HG03280 (cell line): ENCODE measurements around the gene REP15.
"Not testable (repeated sequence)": the region's sequence is repeated elsewhere in the genome, so short reads cannot be mapped to it uniquely, and the experiment has no call there.

ENCODE experiments used
- ATAC-seq: cut with Tn5 transposase; IDR thresholded peaks from one replicate; pipeline ENCODE4 v1.9.1; 2021; ENCODE audit warnings: mild to moderate bottlenecking, moderate library complexity; ENCODE audit not compliant: unreplicated experiment

REP15 gene, protein sequence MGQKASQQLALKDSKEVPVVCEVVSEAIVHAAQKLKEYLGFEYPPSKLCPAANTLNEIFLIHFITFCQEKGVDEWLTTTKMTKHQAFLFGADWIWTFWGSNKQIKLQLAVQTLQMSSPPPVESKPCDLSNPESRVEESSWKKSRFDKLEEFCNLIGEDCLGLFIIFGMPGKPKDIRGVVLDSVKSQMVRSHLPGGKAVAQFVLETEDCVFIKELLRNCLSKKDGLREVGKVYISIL

DNA sequence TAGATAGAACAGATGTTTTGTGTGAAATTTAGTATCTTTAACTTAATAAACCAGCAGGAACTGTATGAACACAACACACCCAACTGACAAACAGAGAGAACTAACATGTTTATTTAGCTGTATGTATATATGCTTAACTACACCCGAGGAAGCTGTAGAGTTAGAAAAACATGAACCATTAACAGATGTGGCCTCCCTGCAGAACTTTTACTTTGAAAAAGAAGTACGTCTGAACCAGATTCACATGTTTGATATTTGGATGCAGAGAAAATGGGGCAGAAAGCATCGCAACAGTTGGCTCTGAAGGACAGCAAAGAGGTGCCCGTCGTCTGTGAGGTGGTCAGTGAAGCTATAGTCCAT lies at the start of gene REP15:
Gene REP15, plus strand, starts transcription at position 155 of the 360 bp plus-strand sequence. Its CDS starts 116 bp downstream, at position 271.
- no peak for ATAC-seq

DNA sequence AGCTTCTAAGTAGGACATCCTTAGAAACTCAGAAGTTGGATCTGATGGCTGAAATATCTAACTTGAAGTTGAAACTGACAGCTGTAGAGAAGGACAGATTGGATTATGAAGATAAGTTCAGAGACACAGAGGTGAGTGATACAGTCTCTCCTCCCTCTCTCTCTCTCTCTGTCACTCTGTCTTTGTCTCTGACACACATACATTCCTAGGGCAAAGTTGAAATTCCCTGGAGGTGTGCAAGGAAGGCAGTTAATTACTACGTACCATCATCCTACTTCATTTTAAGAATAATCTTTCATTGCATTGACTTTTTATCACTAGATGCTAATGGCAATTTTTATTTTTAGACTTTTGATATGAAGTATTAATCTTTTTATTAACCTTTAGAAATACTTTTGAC lies 46.2 kb upstream of the REP15 start:
- ATAC-seq, result no peak

DNA sequence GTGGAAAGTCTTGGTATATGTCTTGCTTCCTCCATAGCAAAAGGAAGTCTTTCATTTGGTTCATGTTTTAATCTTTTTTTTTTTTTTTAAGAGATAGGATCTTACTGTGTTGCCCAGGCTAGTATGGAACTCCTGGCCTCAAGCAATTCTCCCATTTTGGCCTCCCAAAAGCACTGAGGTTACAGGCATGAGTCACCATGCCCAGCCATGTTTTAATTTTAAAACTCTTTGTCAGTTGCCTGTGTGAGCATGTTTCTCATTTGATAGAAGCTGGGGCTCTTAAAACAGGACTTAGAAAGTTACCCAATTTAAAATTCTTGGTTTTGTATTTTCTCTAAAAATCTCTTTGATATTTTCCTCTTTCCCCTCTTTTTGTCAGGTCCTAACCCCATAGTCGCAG lies 45.0 kb upstream of the REP15 start:
- ATAC-seq, result no peak

DNA sequence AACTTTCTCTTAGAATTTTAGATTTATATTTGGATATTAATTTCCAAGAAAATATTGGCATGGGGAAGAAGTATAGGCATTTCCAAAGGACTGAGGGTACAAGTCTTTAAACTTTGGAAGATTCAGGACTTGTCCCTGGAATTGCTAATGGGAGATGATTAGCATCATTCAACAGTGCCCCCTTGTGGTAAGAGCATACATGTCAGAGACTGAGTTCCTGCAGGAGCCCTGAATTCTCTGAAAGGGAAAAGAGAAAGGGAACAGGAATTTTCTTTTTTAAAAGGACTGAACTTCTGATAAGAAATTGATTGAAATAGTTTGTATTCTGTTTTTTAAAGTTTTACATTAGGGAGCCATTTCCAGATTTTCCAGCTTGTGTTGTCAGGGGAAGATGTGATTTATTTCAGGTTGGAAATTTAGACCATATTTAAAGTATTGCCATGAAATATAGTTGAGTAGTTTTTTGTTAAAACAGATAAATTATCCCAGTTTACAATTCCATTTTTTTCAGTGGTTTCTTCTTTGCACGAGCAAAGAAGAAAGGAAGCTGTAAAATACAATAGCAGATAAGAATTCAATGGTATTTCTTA lies 44.0 kb upstream of the REP15 start:
- ATAC-seq, result no peak

DNA sequence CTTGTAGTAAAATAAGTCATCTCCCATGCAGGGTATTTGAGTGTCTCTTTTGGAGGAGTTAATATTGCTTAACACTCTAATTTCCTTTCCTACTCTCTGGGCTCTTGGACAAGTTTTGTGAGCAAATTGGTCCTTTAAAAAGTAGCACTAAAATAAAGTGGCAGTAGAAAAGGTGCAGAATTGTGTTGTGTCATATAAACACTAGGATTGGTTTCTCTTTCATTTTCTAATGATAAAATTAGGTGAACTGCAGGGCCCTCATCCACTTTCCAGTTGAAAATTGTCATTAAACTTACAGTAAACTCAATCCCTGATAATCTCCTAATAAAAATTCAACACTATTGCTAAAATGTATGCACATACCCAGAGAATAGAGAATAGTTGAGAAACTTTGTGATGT lies 42.6 kb upstream of the REP15 start:
- ATAC-seq, result no peak

DNA sequence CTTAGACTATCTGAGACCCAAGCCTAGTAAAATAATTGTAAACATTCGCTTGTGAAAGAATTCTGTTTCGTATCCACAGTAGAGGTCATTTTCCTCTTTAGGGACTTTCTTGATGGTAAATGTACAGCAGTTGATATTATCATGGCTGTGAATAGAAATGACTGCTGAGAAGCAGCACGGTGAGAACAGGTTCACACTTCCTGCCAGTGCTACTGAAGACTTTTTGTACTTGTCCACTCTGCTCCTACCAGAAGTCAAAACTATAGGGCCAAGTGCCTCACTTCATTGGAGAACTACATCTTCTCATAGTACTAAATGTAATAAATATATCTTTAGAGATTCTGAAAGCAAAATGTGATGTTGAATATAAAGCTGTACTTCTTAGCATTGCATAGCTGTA lies 40.8 kb upstream of the REP15 start:
- ATAC-seq, result not testable (repeated sequence)

DNA sequence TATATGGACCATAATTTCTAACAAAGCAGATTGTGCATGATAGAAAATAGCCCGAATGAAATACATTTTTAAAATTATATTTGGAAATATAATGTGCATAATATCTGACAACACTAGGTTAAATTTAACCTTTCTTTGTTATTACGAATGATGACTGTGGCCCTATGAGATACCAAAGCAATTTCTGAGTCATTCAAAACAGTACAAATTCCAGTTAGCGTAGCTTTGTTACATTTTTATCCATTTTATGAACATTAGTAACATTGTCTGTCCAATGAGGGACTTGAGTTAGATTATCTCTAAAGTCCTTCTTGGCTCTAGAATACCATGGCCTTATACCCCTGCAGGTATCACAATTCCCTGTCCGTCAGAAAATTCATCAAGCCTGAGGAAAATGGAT lies 39.0 kb upstream of the REP15 start:
- no peak for ATAC-seq

DNA sequence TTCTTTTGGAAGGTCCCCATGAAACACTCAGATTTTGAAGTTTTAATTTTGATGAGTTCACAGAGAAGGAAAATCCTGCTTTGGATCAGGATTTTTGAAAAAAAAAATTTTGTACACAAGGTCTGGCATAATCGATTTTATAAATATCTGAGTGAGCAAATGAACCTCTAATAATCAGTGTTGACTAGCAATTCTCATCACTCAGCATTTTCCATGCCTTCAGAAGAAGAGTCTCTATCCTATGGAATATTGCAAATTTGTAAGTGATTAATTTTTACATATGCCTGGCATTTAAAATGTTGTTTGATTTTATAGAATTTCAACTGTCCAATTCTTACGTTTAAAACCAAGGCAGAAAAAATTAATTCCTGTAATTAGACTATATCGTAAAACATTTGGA lies 30.5 kb upstream of the REP15 start:
- no peak for ATAC-seq

DNA sequence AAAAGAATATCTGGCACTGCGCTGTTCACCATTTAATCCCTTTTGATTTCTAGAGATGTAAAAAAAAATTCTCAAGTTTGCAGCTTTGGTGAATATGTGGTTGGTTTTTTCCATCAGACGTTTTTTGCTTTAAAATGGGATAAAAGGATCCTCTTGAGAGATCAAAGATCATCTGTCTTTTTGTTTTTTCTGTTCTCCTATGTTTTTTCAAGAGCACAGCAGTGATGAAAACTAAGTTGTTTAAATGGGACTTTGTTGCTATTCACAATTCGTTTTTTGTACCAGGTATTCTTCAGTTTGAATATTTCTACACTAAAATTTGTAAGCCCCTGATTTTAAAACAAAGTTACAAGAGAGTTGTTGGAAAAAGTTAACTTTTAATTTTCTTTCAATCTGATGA lies 29.7 kb upstream of the REP15 start:
- no peak for ATAC-seq

DNA sequence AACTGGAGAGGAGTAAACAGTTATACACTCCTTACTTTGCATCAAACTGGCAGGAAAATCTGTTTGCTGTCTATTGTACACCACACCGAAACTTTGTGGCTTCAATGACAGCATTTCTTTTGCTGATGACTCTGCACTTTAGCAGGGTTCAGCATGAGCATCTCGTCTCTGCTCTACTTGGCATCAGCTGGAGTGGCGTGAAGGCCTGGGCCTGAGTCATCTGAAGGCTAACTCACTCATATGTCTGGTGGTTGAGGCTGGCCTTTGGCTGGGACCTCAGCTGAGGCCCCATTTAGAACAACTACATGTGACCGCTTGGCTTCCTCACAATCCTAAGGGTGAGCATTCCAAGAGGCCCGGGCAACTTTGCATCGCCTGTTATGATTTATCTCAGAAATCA lies 28.7 kb upstream of the REP15 start:
- ATAC-seq, result no peak

DNA sequence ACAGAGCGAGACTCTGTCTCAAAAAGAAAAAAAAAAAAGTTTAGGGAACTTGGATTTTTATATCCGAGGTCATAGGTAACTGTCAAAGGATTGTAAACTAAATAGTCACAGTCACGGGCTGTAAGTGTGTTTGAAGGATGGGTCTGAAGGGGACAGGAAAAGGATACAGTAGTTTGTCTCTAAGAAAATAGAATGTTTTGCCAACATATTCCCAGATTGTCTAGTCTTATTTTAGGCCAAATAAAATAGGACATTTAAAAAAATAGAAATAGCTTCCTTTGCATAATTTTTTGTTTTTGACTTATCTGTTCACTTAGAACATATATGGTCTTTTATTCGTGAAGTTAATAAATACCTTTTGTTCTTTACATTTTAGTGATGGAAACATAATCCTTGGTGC lies 24.2 kb upstream of the REP15 start:
- ATAC-seq, result no peak

DNA sequence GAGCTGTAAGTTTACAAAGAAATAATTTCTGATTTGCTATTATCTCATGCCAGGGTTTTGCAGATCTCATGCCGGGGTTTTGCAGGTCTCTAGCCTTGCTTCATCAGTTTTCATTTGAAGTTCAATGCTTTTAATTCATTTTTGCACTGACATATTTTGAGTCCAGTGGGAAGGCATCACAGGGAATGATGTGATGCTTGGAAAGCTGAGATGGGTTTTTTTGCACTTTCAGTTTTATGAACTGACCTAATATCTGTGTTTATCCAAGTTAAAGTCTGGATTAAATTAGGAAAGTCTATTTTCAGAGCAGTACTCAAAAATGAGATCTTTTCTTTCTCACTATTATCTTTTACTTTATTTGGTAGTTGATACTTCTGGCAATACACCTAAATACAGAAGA lies 23.6 kb upstream of the REP15 start:
- ATAC-seq, result no peak

DNA sequence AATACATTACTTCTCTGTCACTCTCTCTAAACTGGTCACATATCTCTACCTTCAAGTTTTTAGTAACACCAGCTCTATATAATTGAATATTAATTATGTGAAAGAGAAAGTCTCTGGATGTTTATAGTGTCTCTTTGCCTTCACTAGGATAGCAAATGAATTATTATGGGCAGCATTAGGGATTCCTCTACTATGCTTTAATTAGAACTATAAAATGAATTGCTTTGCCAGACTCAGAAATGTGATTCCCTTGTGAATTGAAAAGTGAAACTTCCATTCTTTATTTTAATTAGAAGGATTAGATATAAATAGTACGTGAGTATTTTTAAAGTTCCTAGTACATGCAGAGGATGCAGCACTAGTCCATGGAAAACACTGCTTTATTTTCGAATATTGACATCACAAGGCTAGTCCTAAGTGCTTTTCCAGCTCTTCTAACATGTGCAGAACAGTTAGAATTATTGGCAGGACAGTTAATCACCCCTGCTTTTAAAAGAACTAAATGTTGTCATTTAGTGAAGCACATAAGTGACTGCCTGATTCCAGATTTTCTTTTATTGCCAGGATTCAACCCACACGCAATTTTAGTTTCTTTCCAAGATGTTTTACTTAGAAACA lies 23.0 kb upstream of the REP15 start:
- no peak for ATAC-seq

DNA sequence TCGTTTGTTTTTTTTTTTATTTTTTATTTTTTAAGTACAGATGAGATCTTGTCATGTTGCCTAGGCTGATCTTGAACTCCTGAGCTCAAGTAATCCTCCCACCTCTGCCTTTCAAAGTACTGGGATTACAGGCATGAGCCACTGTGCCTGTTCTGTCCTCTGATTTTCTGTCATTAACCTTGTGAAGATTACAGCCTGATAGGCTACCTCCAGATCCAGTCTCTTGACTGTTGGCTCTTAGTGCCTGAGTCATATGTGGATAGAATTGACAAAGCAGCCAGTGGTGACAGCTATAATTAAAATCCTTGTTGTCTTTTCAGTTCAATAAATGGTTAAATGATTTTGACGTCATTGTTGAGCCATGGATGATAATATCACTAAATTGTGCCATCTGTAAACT lies 21.3 kb upstream of the REP15 start:
- no peak for ATAC-seq

DNA sequence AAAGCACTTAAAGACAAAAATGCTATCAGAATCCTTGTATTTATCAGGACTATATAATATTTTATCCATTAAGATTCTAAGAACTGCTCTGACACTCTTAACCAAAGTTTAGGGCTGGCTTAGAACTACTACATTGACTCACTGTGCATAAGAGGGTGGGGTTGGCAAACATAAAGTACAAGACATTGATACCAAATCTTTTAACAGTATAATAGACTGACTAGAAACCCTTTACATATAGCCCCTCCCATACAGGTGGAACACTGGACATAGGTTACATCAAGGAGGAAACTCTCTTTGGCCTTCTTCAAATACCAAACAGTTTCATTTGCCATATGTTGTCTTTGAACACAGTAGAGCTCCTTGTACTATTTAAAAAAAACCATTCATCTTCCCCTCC lies 15.6 kb upstream of the REP15 start:
- no peak for ATAC-seq

DNA sequence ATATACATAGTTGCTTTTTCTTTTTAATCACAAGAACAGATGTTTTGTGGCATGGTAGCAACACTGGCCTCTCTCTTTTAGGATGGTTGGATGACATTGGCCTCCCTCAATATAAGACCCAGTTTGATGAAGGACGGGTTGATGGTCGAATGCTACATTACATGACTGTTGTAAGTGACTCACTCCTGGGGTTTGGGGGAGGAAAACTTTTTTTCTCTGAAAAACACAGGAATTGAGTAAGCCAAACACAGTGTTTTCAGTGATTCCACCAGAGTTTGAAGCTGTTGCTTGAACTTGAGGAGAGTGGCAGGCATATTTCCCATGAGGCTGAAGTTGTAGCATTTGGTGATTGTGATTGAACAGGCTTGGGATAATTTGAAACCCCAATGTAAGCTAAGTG lies 13.7 kb upstream of the REP15 start:
- ATAC-seq, result no peak

DNA sequence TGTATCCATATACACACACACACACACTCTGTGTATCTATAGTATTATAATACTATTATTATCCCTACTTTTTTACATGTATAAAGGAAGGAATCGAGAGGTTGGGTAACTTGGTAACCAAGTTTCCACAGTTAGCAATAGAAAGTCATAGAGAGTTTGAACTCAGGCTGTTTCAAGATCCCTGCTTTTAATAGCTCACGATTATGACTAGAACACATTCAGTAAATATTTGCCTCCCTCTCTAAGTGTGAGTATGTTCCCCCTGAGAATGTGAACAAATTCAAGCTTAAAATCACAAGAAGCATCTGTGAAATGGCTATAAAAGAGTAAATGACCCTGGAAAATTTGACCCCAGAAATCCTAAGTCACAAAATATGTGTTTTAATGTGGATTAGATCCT lies 11.0 kb upstream of the REP15 start:
- no peak for ATAC-seq

DNA sequence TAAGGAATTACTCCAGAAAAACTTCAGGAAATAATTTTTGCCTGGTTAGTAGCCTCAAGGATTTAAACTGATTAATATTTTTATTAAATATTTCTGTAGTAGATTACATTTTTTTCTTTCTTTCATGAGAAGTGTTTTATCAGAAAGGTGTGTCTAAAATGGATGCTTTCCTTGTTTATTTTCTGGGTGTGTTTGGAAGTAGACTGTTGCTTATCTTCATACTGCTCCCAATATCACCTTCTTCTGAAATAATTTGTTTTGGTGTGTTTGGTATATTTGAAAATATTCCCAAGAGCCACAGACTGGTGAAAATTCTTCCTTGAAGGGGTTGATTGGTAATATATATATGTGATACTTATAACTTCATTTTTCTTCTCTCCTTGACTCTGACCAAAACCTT lies 10.1 kb upstream of the REP15 start:
- no peak for ATAC-seq

DNA sequence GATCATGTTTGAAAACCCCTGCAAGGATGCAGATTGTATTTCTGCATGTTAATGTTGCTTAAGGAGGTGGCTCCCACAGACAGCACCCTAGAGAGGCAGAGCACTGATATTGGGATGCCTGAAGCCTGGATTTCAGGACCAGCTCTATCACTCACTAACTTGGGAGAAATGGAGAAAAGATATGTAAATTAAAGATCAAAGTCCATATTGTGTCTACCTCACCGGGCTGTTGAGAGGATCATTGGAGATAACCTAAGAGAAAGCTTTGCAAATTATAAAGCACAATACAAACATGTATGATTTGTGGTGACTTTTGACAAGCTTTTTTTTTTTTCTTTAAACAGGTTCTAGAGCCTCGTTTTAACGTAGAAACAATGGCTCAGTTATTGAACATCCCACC lies 7.6 kb upstream of the REP15 start:
- ATAC-seq, result no peak

DNA sequence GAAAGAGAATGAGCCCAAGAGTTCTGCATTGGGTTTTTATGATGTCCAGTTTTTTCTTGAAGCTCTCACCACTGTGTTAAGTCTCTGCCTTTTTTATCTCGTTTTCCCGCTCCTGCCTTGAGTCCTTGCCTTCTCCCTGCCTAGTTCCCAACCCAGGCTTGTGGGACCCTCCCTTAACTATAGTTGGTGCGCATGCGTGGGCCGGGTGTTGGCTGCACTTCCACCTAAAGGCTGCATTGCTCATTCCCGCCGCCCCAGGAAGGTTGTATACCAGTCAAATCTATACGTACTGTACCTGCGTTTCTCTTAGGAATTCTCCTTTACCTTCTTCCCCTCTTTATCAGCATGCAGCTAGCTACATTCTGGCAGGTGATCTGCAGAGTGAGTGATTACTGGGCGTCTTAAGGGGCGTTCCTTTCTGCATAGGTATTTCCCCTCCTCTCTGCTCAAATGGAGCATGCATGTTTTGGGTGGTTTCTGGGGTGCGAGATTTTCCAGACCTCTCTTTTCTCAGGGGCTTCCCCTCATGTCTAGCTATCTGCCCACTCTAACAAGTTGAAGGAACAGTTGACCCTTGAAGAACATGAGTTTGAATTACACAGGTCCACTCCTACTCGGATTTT lies 6.6 kb upstream of the REP15 start:
- no peak for ATAC-seq

DNA sequence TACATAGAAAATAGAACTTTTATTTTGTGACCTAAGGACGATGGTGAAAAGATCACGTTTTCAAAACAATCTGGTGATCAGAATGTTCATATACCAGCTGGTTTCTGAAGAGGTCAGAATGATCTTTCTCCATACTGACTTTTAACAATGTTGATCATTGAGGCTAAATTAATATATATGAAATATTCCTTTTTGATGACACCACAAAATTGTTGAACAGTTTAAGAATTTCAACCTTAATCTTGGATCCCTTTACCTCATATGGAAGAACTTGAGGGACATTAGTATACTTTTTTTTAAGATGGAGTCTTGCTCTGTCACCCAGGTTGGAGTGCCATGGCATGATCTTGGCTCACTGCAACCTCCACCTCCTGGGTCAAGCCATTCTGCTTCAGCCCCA lies 2.8 kb upstream of the REP15 start:
- ATAC-seq, result no peak

DNA sequence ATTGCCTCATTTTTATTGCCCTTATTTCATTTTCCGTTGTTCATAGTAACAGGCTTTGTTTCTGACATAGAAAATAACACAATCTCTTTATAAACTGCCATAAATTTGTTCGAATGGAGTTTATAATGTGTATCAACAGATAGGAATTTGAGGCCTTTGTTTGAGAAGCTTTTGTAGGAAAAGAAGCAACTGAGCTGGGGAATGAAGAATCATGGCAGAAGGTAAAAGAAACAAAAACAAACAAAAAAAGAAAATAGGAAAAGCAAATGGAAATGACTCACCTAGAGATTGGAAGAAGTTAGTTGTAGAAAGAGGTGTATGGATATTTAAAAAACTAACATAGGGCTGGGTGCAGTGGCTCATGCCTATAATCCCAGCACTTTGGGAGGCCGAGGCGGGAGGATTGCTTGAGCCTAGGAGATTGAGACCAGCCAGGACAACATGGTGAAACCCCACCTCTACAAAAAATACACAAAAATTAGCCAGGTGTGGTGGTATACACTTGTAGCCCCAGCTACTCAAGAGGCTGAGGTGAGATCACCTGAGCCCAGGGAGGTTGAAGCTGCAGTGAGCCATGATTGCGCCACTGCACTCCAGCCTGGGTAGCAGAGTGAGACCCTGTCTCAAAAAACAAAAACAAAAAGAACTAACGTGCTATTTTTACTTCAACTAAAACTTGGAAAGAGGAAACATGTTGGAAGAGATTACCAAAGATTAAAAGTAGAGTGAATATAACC lies 523 bp upstream of the REP15 start:
- no peak for ATAC-seq
